H4 (cell line): ENCODE results near the gene RNF103. TPM values are rescaled to one million over a fixed set of nuclear protein-coding genes. Genes with fewer than 3 reads are reported as not detected.
"Not testable (repeated sequence)": the region's sequence is repeated elsewhere in the genome, so short reads cannot be mapped to it uniquely, and the experiment has no call there.

Source experiments
- DNase-seq: peaks from one replicate; pipeline ENCODE4 v3.0.0-alpha.2; 2015; ENCODE audit warnings: low spot score
- total RNA-seq: library from RNA; depleted of rRNA; stranded (reverse); fragments of >200 nt; shearing (Covaris generic); gene quantifications from 2 replicates; pipeline ENCODE4 v1.2.3, GENCODE V29; 2014

RNF103 gene
- total RNA-seq, 1 experiment from 2014 or later: 9.4 TPM

- no peak for DNase-seq
Observed at GRCh38 chr2:86623043-86623493, 597 bp downstream of the RNF103 start.

DNA sequence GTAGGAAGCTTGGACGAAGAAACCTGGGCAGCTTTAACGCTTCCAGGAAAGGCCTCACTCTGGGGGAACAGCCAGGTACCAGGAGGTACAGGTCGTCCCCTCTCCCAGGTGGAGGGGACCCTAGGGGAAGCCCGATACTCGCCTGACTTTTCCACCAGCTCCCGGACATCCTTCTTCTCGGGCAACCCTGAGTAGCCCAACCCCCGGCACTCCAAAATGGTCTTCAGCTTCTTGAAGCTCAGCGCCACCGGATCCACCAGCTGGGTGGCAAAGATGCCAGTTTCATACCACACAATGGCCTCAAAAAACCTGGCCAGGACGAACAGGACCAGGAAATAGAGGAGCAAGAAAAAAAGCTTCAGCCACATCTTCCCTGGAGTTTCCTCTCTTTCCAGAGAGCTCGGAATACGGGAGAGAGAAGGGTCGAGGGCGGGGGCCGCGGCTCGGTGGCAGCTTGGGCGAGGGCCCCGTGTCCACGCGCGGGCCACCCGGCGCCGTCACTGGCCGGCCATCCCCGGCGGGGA lies 1.1 kb downstream of the RNF103 start:
- no peak for DNase-seq

- DNase-seq: no peak
Observed at GRCh38 chr2:86621280-86621943, 2.3 kb downstream of the RNF103 start.

DNA sequence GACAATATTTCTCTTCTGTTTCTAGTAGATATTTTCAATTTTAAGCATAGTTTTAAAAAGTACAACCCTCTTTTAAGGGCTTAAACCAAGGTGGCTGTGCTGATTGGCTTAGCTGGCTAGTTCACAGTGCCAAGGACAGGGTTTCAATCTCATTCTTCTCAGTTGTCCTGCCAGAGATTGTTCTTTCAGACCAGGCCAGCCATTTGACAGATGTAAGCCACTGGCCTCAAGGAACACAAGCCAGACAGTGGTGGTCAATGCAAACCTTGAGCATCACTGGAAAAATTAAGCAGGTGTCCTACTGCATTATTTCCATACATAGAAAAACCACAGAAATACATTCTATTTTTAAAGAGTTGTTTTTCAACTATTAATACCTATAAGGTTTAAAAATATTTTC lies 5.9 kb downstream of the RNF103 start:
- no peak for DNase-seq

GRCh38 chr2:86617153-86617552 lies 6.5 kb downstream of the RNF103 start:
- no peak for DNase-seq

DNA sequence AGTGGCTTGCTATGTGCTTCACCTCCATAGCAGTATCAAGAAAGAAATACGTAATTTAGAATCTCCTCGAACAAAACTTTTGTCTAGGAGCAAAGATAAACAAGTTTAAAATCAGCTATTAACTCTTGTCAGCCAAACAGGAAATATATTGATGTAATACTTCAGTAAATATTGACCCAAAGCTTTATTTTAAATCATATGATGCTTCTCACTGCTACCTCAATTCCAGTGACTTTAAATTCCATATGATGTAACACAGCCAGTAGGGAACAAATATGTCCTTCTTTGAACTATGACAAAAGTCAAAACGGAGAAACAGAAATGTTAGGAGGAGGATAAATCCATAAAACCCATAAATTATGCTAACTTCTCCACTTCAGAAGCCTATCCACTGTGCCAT lies 7.2 kb downstream of the RNF103 start:
- no peak for DNase-seq

DNA sequence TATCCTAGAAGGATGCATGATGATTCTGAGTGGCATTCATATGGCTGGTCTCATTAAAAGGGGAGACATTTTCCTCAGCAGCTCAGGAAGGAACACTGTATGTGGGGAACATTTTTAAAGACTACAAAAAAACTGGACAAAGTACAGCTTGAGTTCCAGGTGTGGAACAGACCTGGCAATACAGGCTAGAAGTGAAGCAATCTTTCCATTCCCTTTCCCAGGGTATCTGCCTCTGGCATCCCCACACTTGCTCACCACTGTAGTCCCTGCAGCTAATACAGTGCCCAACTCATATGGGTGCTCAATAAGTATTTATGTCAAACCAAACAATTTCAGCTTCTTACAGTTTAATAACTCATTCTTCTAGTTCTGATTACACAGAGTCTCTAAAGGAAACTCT lies 8.1 kb downstream of the RNF103 start:
- no peak for DNase-seq

- no peak for DNase-seq
Observed at GRCh38 chr2:86613515-86613914, 10.2 kb downstream of the RNF103 start.

GRCh38 chr2:86610871-86611270 lies 12.8 kb downstream of the RNF103 start:
- no peak for DNase-seq

- no peak for DNase-seq
Observed at GRCh38 chr2:86608832-86609410, 14.7 kb downstream of the RNF103 start.

DNA sequence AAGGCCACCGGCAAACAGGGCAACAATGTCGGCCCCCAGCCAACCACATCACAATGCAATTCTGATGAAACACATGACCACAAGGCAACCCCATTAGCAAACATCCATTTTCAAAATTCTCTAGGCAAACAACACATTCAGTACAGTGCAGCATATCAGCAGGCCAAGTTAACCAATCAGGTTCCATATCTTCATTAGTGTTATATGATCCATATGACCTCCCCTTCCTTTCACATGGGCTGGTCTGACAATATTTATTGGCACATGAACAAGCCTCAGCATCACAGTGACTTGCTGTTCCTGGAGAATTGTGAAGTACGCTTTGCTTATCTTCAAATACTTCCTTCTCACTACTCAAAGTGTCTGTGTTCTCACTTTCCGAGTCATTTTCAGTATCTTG lies 19.8 kb downstream of the RNF103 start:
- DNase-seq: no peak

DNA sequence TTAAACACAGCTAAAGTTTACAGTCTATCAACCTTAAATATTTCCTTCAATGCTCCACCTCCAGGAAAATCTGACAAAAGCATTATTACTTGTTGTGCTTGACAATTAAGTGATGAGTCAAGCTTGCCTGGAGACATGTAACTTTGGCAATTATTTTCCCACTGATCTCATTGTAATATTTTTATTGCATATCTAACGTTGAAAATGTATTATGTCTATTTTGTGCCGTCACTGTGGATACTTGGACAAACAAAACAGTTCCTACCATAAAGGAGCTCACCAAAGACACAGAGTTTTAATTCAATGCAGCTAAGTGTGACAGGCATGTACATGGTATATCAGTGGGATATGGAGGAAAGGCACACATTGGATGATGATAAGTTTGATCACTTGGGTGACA lies 24.7 kb downstream of the RNF103 start:
- no peak for DNase-seq

- no peak for DNase-seq
Observed at GRCh38 chr2:86596118-86596517, 27.5 kb downstream of the RNF103 start.

- DNase-seq: no peak
Observed at GRCh38 chr2:86593266-86593665, 30.4 kb downstream of the RNF103 start.

GRCh38 chr2:86592547-86593230 lies 31.0 kb downstream of the RNF103 start:
- no peak for DNase-seq

DNA sequence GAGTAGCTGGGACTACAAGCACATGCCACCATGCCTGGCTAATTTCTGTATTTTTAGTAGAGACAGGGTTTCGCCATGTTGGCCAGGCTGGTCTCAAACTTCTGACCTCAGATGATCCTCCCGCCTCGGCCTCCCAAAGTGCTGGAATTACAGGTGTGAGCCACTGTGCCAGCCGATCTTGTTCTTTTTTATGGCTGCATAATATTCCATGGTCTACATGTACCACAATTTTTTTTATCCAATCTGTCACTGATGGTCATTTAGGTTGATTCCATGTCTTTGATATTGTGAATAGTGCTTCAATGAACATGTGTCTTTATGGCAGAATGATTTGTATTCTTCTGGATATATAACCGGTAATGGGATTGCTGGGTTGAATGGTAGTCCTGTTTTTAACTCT lies 34.0 kb downstream of the RNF103 start:
- DNase-seq: not testable (repeated sequence)

DNA sequence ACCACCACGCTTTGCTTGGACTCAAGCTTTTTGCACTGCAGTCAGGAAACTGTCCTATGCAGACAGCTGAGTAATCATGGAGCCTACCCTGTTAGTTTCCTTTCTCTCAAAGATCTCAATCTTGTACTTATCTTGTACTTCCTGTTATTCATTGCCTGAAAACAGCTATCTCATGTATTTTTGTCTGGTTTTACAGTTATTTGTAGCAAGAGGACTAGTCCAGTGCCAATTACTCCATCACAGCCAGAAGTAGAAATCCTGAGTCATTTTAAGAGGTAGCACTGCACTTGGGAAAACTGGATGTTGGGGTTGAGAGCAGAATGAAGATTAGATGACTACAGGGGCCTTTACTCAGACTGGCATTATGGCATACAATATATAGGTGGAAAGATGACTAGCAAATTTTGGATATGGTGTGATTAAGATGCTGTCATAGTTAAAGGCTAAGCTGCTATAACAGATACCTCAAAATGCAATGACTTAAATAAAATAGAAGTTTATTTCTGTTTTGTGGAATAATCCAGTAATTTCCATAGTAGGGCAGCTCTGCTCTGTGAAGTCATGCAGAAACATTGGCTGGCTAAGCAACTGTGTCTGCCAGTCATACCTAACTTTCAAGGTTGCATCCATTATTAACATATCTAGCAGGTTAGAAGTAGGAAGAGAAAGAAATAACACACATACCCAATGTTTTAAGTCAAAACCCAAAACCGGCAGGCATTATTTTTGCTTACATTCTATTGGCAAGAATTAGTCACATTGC lies 39.3 kb downstream of the RNF103 start:
- peak; percentile 23 for DNase-seq

GRCh38 chr2:86580560-86580959 lies 43.1 kb downstream of the RNF103 start:
- no peak for DNase-seq

GRCh38 chr2:86577817-86578456 lies 45.7 kb downstream of the RNF103 start:
- DNase-seq: no peak

- no peak for DNase-seq
Observed at GRCh38 chr2:86570059-86570458, 53.6 kb downstream of the RNF103 start.

- DNase-seq: no peak
Observed at GRCh38 chr2:86566821-86567190, 56.9 kb downstream of the RNF103 start.
